SK-N-SH treated with all-trans-retinoic acid at 6 μM for 48 hours (cell line): ENCODE measurements around the gene LRMDA.

ENCODE experiments used
- GLIS3 ChIP-seq: fragments of 250-450 bp; sonication (Bioruptor Pico); IDR thresholded peaks from 2 replicates; pipeline ENCODE4 v1.5.0; 2020; ENCODE audit warnings: mild to moderate bottlenecking, moderate library complexity
- ISL1 ChIP-seq: fragments of 250-450 bp; sonication (Bioruptor Pico); IDR thresholded peaks from 2 replicates; pipeline ENCODE4 v2.1.2; 2022; ENCODE audit warnings: mild to moderate bottlenecking, moderate library complexity
- ZFP30 ChIP-seq: fragments of 450-650 bp; formaldehyde crosslinking; IDR thresholded peaks from 2 replicates; pipeline ENCODE4 v1.5.0; 2022; ENCODE audit warnings: mild to moderate bottlenecking, moderate library complexity
- TF ChIP-seq, protein P1 (sequence below): fragments of 250-450 bp; sonication (Bioruptor Pico); IDR thresholded peaks from 2 replicates; pipeline ENCODE4 v1.8.0; 2021; ENCODE audit warnings: low read depth, mild to moderate bottlenecking, moderate library complexity, borderline replicate concordance
- TF ChIP-seq, protein P2 (sequence below): fragments of 250-450 bp; sonication (Bioruptor Pico); IDR thresholded peaks from 2 replicates; pipeline ENCODE4 v1.5.1; 2021; ENCODE audit warnings: mild to moderate bottlenecking, moderate library complexity

DNA sequence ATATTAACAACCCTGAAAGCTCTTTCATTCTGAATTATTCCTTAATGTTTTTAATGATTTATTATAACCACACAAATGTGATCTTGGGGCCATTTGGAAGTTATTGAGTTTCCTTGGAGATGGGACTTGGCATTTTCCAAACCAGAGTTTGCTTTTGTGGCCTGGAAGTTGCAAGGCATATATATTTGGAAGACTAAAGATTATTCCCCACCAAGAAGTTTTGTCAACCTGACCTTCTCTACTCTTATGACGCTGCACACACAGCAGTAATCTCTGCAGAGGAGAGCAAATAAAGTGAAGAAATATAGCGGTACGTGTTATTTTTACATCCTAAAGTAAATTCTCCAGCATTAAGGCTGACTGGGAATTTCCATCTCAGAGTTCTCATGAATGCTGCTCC is 397.0 kb downstream of the LRMDA start:
- TF ChIP-seq, protein P1, sequence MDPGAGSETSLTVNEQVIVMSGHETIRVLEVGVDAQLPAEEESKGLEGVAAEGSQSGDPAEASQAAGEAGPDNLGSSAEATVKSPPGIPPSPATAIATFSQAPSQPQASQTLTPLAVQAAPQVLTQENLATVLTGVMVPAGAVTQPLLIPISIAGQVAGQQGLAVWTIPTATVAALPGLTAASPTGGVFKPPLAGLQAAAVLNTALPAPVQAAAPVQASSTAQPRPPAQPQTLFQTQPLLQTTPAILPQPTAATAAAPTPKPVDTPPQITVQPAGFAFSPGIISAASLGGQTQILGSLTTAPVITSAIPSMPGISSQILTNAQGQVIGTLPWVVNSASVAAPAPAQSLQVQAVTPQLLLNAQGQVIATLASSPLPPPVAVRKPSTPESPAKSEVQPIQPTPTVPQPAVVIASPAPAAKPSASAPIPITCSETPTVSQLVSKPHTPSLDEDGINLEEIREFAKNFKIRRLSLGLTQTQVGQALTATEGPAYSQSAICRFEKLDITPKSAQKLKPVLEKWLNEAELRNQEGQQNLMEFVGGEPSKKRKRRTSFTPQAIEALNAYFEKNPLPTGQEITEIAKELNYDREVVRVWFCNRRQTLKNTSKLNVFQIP (CRISPR knock-in tag) = no peak
- TF ChIP-seq ZFP30 = no peak
- no peak for TF ChIP-seq GLIS3 (CRISPR knock-in tag)
- no peak for TF ChIP-seq ISL1 (CRISPR knock-in tag)
- TF ChIP-seq, protein P2, sequence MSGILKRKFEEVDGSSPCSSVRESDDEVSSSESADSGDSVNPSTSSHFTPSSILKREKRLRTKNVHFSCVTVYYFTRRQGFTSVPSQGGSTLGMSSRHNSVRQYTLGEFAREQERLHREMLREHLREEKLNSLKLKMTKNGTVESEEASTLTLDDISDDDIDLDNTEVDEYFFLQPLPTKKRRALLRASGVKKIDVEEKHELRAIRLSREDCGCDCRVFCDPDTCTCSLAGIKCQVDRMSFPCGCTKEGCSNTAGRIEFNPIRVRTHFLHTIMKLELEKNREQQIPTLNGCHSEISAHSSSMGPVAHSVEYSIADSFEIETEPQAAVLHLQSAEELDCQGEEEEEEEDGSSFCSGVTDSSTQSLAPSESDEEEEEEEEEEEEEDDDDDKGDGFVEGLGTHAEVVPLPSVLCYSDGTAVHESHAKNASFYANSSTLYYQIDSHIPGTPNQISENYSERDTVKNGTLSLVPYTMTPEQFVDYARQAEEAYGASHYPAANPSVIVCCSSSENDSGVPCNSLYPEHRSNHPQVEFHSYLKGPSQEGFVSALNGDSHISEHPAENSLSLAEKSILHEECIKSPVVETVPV (CRISPR knock-in tag) = no peak
